Tibial artery (tissue), 4 donors: ENCODE results near the gene BYSL.

Experiments
- DNase-seq, 2 donors: peaks; one replicate each; pipeline ENCODE4 v3.0.0-alpha.2; 2019
- H3K27ac ChIP-seq, 2 donors: fragments of 200-600 bp; sonication (generic) in 1 of 2; 1 replicate in 1 of 2; 2 replicates in 1 of 2; pipeline ENCODE4 v1.5.1; 2018 to 2019; ENCODE audit warnings: mild to moderate bottlenecking in 1 of 2
- H3K27me3 ChIP-seq, 2 donors: fragments of 200-600 bp; sonication (generic) in 1 of 2; one replicate each; pipeline versions ENCODE4 v1.5.1 to v1.6.0; 2016 to 2019
- H3K36me3 ChIP-seq, 3 donors: fragments of 200-600 bp; sonication (generic) in 2 of 3; one replicate each; pipeline ENCODE4 v1.5.1; 2016 to 2019; ENCODE audit warnings: mild to moderate bottlenecking in 2 of 3
- H3K4me1 ChIP-seq, 4 donors: fragments of 200-600 bp; sonication (generic) in 2 of 4; 1 replicate in 3 of 4; 2 replicates in 1 of 4; pipeline ENCODE4 v1.5.1; 2016 to 2019
- H3K4me3 ChIP-seq, 2 donors: fragments of 200-600 bp; sonication (generic) in 1 of 2; 1 replicate in 1 of 2; 2 replicates in 1 of 2; pipeline ENCODE4 v1.5.1; 2018 to 2019; ENCODE audit warnings: mild to moderate bottlenecking in 2 of 2
- H3K9me3 ChIP-seq, 3 donors: fragments of 200-600 bp; sonication (generic) in 1 of 3; one replicate each; pipeline ENCODE4 v1.5.1; 2016 to 2019
- intact Hi-C: fragments of 100-400 bp; cut with DNase I; formaldehyde crosslinking; loops from one replicate; pipeline ENCODE4 v1.15.0; 2023; ENCODE audit warnings: low total_unique reads
- TF ChIP-seq, protein P1 (sequence below), 2 experiments: fragments of 200-600 bp in 1 of 2; fragments of 450-650 bp in 1 of 2; IDR thresholded peaks; one replicate each; pipeline ENCODE4 v1.5.1; 2017 to 2019; ENCODE audit warnings: antibody characterized with exemption in 2 of 2, mild to moderate bottlenecking in 1 of 2, moderate library complexity in 1 of 2

BYSL gene

DNA sequence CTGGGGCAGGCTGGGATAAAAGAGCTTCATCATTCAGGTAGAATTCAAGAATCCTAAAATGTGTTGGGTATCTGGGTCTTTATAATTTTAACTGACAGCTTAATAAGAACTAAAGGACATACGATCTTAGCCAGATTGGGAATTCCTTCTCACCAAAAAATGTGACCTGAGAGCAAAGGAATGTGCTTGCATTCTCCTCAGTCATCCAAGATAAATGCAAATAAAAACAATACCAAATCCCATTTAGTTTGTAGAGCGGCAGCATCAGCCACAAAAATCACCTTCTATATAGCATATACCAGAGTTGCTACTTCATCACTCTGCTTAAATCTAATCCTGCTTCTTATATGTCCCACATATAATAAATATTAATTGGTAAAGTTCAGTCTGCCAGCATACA, 43.1 kb upstream of the BYSL start:
- Histone ChIP-seq H3K27ac (no peak overlapping the region), H3K4me1 (no peaks in the 10 kb centered on the region), H3K36me3 (no peaks in the 10 kb centered on the region), H3K4me3 (no peak overlapping the region), H3K9me3 (no peaks in the 10 kb centered on the region), H3K27me3 (no peaks in the 10 kb centered on the region)
- intact Hi-C loops = no loop called here
- no peak for DNase-seq
- TF ChIP-seq, protein P1, sequence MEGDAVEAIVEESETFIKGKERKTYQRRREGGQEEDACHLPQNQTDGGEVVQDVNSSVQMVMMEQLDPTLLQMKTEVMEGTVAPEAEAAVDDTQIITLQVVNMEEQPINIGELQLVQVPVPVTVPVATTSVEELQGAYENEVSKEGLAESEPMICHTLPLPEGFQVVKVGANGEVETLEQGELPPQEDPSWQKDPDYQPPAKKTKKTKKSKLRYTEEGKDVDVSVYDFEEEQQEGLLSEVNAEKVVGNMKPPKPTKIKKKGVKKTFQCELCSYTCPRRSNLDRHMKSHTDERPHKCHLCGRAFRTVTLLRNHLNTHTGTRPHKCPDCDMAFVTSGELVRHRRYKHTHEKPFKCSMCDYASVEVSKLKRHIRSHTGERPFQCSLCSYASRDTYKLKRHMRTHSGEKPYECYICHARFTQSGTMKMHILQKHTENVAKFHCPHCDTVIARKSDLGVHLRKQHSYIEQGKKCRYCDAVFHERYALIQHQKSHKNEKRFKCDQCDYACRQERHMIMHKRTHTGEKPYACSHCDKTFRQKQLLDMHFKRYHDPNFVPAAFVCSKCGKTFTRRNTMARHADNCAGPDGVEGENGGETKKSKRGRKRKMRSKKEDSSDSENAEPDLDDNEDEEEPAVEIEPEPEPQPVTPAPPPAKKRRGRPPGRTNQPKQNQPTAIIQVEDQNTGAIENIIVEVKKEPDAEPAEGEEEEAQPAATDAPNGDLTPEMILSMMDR (IDR thresholded peaks at IDR 0.05) = no peak

GRCh38 chr6:41878961-41879405, 42.3 kb upstream of the BYSL start:
- no peak overlapping the region for H3K4me3 ChIP-seq
- no peaks in the 10 kb centered on the region for H3K27me3 ChIP-seq
- no peak overlapping the region for H3K27ac ChIP-seq
- no peaks in the 10 kb centered on the region for H3K36me3 ChIP-seq
- TF ChIP-seq, protein P1 (IDR thresholded peaks at IDR 0.05) = no peak
- intact Hi-C loops = no loop called here
- no peak for DNase-seq
- H3K9me3 ChIP-seq = no peaks in the 10 kb centered on the region
- H3K4me1 ChIP-seq = no peaks in the 10 kb centered on the region

DNA sequence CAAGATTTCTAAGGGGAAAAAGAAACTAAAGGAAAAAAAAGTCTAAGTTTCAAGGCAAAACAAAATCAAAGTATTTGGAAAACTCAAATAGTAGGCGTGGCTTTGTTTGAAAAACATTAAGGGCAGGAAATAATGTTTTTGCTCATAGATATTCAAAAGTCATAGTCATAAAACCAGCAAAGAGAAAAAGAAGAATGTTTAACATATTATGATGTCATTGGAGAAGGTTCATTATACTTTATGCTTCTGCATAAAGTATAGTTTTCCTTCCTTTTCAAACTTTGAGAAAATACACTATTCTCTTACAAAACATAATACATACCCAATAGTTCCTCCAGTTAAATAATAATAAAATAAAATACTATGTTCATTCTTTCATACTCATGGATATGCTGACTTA, 39.8 kb upstream of the BYSL start:
- TF ChIP-seq, protein P1 (IDR thresholded peaks at IDR 0.05) = no peak
- intact Hi-C loops = no loop called here
- H3K36me3 ChIP-seq = no peaks in the 10 kb centered on the region

GRCh38 chr6:41884957-41885356, 36.3 kb upstream of the BYSL start:
- H3K9me3 ChIP-seq = no peaks in the 10 kb centered on the region
- DNase-seq = no peak
- no peaks in the 10 kb centered on the region for H3K4me1 ChIP-seq
- no peaks in the 10 kb centered on the region for H3K36me3 ChIP-seq
- no peak overlapping the region for H3K27ac ChIP-seq
- H3K4me3 ChIP-seq = no peak overlapping the region
- TF ChIP-seq, protein P1 (IDR thresholded peaks at IDR 0.05) = no peak
- intact Hi-C loops = no loop called here
- no peaks in the 10 kb centered on the region for H3K27me3 ChIP-seq

More for the DNA sequence above, 39.8 kb upstream of the BYSL start:
- Histone ChIP-seq H3K4me1 (no peaks in the 10 kb centered on the region), H3K4me3 (no peak overlapping the region), H3K9me3 (no peaks in the 10 kb centered on the region), H3K27ac (no peak overlapping the region), H3K27me3 (no peaks in the 10 kb centered on the region)
- DNase-seq = no peak

GRCh38 chr6:41885930-41886329, 35.4 kb upstream of the BYSL start:
- TF ChIP-seq, protein P1 (IDR thresholded peaks at IDR 0.05) = no peak
- Histone ChIP-seq H3K4me1 (no peaks in the 10 kb centered on the region), H3K27ac (no peak overlapping the region), H3K4me3 (no peak overlapping the region), H3K9me3 (no peaks in the 10 kb centered on the region), H3K27me3 (no peaks in the 10 kb centered on the region), H3K36me3 (no peaks in the 10 kb centered on the region)
- no peak for DNase-seq
- intact Hi-C loops = no loop called here

- H3K4me3 ChIP-seq = no peak overlapping the region
- no peaks in the 10 kb centered on the region for H3K9me3 ChIP-seq
- no peak overlapping the region for H3K27ac ChIP-seq
- H3K4me1 ChIP-seq = no peaks in the 10 kb centered on the region
- intact Hi-C loops = no loop called here
- DNase-seq = no peak
- TF ChIP-seq, protein P1 (IDR thresholded peaks at IDR 0.05) = no peak
- no peaks in the 10 kb centered on the region for H3K27me3 ChIP-seq
- H3K36me3 ChIP-seq = no peaks in the 10 kb centered on the region
Measured at GRCh38 chr6:41887331-41887751, 34.0 kb upstream of the BYSL start.
